ENCODE data around the gene BICC1. TPM values are rescaled to one million over a fixed set of nuclear protein-coding genes. Genes with fewer than 3 reads are reported as not detected.

The BICC1 gene
- total RNA-seq, 4 donors from 2014 or later: 1.3 to 29.7 (median 17.5) TPM

DNA sequence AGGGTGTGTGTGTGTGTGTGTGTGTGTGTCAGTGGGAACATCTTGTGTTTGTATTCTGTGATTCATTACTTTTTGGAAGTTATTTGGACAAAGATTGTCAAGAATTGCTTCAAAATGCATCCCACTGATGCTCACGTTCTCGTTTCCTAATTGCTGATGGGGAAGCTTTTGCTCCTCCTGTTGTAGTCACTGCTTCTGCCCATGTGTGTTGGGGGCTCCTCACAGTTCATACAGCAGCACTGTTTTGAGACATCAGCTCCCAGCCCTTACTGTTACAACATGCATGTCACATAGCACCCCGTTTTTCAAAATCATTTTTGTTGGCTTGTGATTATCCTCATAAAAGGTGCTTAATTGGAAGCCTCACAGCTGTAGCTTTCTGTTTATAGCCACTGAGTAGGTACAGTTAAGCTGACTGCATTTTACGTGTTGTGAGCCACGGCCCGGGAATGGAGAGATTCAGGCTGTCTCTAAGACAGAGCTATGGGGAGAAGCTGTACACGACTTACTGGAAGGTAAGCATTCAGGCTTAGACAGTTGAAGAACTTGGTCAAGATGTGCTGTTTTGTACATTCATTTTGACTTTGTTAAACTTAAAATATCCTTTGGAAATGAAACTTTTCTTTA, 87.4 kb downstream of the BICC1 start:
- H3K27me3 ChIP-seq: no peaks in the 10 kb centered on the region
- H3K4me1 ChIP-seq: no peaks in the 10 kb centered on the region
- no peak overlapping the region for H3K27ac ChIP-seq
- no peaks in the 10 kb centered on the region for H3K36me3 ChIP-seq
- TF ChIP-seq, protein P1, sequence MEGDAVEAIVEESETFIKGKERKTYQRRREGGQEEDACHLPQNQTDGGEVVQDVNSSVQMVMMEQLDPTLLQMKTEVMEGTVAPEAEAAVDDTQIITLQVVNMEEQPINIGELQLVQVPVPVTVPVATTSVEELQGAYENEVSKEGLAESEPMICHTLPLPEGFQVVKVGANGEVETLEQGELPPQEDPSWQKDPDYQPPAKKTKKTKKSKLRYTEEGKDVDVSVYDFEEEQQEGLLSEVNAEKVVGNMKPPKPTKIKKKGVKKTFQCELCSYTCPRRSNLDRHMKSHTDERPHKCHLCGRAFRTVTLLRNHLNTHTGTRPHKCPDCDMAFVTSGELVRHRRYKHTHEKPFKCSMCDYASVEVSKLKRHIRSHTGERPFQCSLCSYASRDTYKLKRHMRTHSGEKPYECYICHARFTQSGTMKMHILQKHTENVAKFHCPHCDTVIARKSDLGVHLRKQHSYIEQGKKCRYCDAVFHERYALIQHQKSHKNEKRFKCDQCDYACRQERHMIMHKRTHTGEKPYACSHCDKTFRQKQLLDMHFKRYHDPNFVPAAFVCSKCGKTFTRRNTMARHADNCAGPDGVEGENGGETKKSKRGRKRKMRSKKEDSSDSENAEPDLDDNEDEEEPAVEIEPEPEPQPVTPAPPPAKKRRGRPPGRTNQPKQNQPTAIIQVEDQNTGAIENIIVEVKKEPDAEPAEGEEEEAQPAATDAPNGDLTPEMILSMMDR (IDR thresholded peaks at IDR 0.05): no peak
- TF ChIP-seq POLR2A (IDR thresholded peaks at IDR 0.05): no peak
- no peak overlapping the region for H3K4me3 ChIP-seq
- H3K9me3 ChIP-seq: no peaks in the 10 kb centered on the region
- no peak for DNase-seq
- intact Hi-C loops (cut with DNase I; ENCODE audit: low total_unique reads): no loop called here

DNA sequence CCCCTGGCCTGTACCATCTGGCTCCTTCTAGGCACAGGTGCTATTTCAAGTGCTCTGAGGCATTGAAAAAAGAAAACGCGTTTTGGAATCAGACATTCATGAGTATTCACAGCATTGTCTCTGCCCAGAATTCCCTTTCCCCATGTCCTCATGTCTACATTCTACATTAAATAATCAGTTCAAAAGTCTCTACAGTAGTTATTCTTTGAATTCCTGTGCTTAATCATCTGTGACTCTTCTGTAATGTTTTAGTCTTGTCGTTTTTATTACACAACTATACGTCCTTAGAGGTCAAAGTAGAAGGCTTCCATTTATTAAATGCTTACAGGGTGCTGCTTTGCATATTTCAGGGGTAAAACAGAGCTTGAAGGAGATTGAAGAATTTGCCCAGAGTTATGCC, 95.7 kb downstream of the BICC1 start:
- intact Hi-C loops (cut with DNase I; ENCODE audit: low total_unique reads): no loop called here
- DNase-seq: no peak
- Histone ChIP-seq H3K27ac (no peak overlapping the region), H3K4me1 (peaks cover 0 to 4% of the 10 kb centered on the region in 2 donors), H3K9me3 (no peaks in the 10 kb centered on the region), H3K4me3 (no peak overlapping the region), H3K36me3 (no peaks in the 10 kb centered on the region), H3K27me3 (no peaks in the 10 kb centered on the region)
- TF ChIP-seq, protein P1 (IDR thresholded peaks at IDR 0.05): no peak
- no peak for TF ChIP-seq POLR2A (IDR thresholded peaks at IDR 0.05)

DNA sequence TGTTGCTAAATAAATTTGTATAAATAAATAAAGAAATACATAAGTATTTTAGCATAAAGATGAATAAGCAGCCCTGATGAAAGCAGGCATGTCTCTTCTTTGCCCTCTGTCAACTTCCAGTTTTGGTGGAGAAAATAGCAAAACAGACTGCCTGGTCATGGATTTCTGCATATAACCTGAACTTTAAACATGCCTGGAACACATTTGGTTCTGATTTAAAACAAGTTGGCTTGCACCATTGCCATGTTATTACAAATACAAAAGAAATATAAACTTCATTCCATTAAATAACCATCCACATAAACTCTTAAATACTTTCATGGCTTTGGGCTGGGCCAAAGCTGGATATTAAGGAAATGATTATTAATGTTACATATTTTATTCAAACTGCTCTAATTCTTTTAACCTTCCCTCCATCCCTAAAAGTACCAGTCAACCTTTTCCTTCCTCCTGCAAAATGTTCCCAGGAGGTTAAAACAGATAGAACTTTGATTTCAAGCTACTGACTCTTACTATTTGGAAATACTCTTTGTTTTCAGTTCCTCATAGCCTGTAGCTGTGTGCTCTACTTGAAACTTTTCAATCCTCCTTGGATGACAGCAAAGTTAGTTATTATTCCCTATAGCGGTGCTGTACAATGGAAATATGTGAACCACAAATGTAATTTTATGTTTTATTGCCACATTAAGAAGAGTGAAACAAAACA, 96.3 kb downstream of the BICC1 start:
- Histone ChIP-seq H3K36me3 (no peaks in the 10 kb centered on the region), H3K4me3 (no peak overlapping the region), H3K27me3 (no peaks in the 10 kb centered on the region), H3K9me3 (no peaks in the 10 kb centered on the region), H3K27ac (no peak overlapping the region), H3K4me1 (peaks cover 0 to 4% of the 10 kb centered on the region in 2 donors)
- DNase-seq: no peak
- TF ChIP-seq, protein P1 (IDR thresholded peaks at IDR 0.05): no peak
- TF ChIP-seq POLR2A (IDR thresholded peaks at IDR 0.05): no peak
- intact Hi-C loops (cut with DNase I; ENCODE audit: low total_unique reads): no loop called here

DNA sequence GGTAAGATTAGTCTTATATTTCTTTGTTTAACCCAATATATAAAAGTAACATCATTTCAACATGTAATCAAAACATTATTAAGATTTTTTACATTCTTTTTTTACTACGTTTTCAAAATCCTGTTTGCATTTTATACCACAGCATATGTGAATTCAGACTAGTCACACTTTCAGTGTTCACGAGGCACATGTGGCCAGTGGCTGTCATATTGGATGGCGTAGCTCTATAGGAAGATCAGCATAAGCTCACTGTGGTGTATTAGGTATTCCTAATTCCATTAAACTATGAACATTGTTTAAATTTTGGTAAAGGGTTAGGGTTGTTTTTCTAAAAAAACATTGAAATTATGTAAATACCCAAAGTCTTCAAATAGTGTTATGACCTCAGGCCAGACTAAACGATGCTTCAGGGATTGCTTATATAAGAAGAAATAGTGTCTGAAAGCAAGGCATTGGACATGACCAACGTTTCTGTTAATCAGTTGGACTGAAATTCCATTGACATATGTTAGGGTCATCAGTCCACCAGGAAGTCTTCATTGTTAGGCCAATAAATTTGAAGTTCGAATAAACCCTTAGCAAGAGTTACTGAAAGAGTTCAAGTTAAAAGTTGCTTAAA, 97.0 kb downstream of the BICC1 start:
- Histone ChIP-seq H3K27me3 (no peaks in the 10 kb centered on the region), H3K27ac (no peak overlapping the region), H3K36me3 (no peaks in the 10 kb centered on the region), H3K4me3 (no peak overlapping the region), H3K4me1 (peaks cover 0 to 4% of the 10 kb centered on the region in 2 donors), H3K9me3 (no peaks in the 10 kb centered on the region)
- intact Hi-C loops (cut with DNase I; ENCODE audit: low total_unique reads): no loop called here
- TF ChIP-seq, protein P1 (IDR thresholded peaks at IDR 0.05): no peak
- TF ChIP-seq POLR2A (IDR thresholded peaks at IDR 0.05): no peak
- no peak for DNase-seq
